ENCODE data around the gene COX7B.
"Not testable (repeated sequence)": the region's sequence is repeated elsewhere in the genome, so short reads cannot be mapped to it uniquely, and the experiment has no call there.

The COX7B gene

GRCh38 chrX:77925764-77926163 lies 26.5 kb downstream of the COX7B start:
- TF ChIP-seq, protein P1, sequence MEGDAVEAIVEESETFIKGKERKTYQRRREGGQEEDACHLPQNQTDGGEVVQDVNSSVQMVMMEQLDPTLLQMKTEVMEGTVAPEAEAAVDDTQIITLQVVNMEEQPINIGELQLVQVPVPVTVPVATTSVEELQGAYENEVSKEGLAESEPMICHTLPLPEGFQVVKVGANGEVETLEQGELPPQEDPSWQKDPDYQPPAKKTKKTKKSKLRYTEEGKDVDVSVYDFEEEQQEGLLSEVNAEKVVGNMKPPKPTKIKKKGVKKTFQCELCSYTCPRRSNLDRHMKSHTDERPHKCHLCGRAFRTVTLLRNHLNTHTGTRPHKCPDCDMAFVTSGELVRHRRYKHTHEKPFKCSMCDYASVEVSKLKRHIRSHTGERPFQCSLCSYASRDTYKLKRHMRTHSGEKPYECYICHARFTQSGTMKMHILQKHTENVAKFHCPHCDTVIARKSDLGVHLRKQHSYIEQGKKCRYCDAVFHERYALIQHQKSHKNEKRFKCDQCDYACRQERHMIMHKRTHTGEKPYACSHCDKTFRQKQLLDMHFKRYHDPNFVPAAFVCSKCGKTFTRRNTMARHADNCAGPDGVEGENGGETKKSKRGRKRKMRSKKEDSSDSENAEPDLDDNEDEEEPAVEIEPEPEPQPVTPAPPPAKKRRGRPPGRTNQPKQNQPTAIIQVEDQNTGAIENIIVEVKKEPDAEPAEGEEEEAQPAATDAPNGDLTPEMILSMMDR (IDR thresholded peaks at IDR 0.05; ENCODE audit: borderline replicate concordance, insufficient read depth, low read depth, low read length): no peak
- no peak overlapping the region for H3K4me3 ChIP-seq (ENCODE audit: low read depth, low read length)

DNA sequence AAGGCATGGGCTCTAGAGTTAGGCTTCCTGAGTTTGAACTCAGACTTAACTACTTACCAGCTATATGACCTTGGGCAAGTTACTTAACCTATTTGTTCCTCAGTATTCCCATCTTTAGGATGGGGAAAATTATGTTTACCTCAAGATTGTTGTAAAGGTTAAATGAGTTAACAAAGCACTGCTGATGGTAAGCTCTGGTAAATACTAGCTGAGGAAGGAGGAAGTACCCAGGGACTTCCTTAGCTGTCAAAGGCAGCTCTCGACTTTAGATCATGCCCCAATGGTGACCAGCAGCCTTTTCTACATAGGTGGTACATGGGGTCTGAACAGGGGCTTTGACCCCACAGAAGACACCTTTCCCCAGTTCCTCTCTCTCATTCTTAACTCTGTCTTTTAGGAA lies 31.3 kb downstream of the COX7B start:
- TF ChIP-seq, protein P1 (IDR thresholded peaks at IDR 0.05; ENCODE audit: borderline replicate concordance, insufficient read depth, low read depth, low read length): no peak
- no peak overlapping the region for H3K4me3 ChIP-seq (ENCODE audit: low read depth, low read length)

- no peak overlapping the region for H3K4me3 ChIP-seq (ENCODE audit: low read depth, low read length)
- TF ChIP-seq, protein P1 (IDR thresholded peaks at IDR 0.05; ENCODE audit: borderline replicate concordance, insufficient read depth, low read depth, low read length): no peak
These were observed 36.6 kb downstream of the COX7B start for GRCh38 chrX:77935886-77936285.

GRCh38 chrX:77936299-77936698 lies 37.0 kb downstream of the COX7B start:
- TF ChIP-seq, protein P1 (IDR thresholded peaks at IDR 0.05; ENCODE audit: borderline replicate concordance, insufficient read depth, low read depth, low read length): no peak
- H3K4me3 ChIP-seq (ENCODE audit: low read depth, low read length): no peak overlapping the region

DNA sequence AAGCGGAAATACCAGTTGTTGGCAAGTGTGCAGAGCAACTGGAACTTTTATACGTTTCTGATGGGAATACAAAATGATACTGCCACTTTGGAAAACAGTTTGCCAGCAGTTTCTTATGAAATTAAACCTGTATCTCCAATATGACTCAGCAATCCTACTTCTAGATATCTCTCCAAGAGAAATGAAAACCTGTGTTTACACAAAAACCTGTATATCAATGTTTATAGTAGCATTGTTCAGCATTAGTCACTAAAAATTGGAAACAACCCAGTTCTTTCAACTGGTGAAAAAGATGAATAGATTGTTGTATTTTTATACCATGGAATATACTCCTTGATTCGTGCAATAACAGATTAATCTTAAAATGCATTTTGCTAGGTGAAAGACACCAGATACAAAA lies 38.0 kb downstream of the COX7B start:
- no peak overlapping the region for H3K4me3 ChIP-seq (ENCODE audit: low read depth, low read length)
- TF ChIP-seq, protein P1 (IDR thresholded peaks at IDR 0.05; ENCODE audit: borderline replicate concordance, insufficient read depth, low read depth, low read length): no peak

GRCh38 chrX:77938083-77938680 lies 38.9 kb downstream of the COX7B start:
- TF ChIP-seq, protein P1 (IDR thresholded peaks at IDR 0.05; ENCODE audit: borderline replicate concordance, insufficient read depth, low read depth, low read length): no peak
- H3K4me3 ChIP-seq (ENCODE audit: low read depth, low read length): no peak overlapping the region

GRCh38 chrX:77945031-77945430 lies 45.8 kb downstream of the COX7B start:
- H3K4me3 ChIP-seq (ENCODE audit: low read depth, low read length): not testable (repeated sequence)

Measured in GM12875 (cell line).